ENCODE results near the gene PEX16. TPM values are rescaled to one million over a fixed set of nuclear protein-coding genes. Genes with fewer than 3 reads are reported as not detected.

PEX16 gene
- total RNA-seq, 1 experiment from 2014 or later = 33.2 TPM

- peak overlapping the region; percentile 84 for H3K9ac ChIP-seq (ENCODE audit: low read length)
- H3K9me2 ChIP-seq (ENCODE audit: insufficient read depth) = no peaks in the 10 kb centered on the region
- peaks cover 0 to 18% of the 10 kb centered on the region in 2 experiments for H3K36me3 ChIP-seq (ENCODE audit: control insufficient read depth in 1 of 2, insufficient read depth in 2 of 2, low read length in 2 of 2)
- peaks cover 17 to 30% of the 10 kb centered on the region in 2 experiments for H3K4me1 ChIP-seq (ENCODE audit: control insufficient read depth in 1 of 2, insufficient read depth in 2 of 2, low read length in 2 of 2)
- ATAC-seq = peak; percentile 55
- no peak for DNase-seq (ENCODE audit: low read depth, low spot score)
- CTCF ChIA-PET = no interaction called here
- POLR2A ChIA-PET = no interaction called here
- H3K4me3 ChIP-seq (replicated peaks in 1 of 2; ENCODE audit: low read depth in 1 of 2, low read length in 2 of 2) = peak overlapping the region; percentile 66 to 91
- H3K9me3 ChIP-seq (ENCODE audit: control insufficient read depth in 1 of 2, insufficient read depth in 1 of 2, low read depth in 1 of 2, low read length in 2 of 2) = no peaks in the 10 kb centered on the region
- peak overlapping the region; percentile 95 for H3K4me2 ChIP-seq (ENCODE audit: low read length)
- no peaks in the 10 kb centered on the region for H4K20me1 ChIP-seq (ENCODE audit: insufficient read depth)
- peak overlapping the region; percentile 88 for H3K27ac ChIP-seq (ENCODE audit: low read depth, low read length)
- H2AFZ ChIP-seq (ENCODE audit: low read depth, low read length, poor library complexity, severe bottlenecking) = peak overlapping the region; percentile 41
- RAD21 ChIA-PET (ENCODE audit: low non-redundant PET in 1 of 2, low total read pairs in 2 of 2, uncharacterized antibody in 2 of 2, unreplicated experiment in 2 of 2) = interaction anchor here in 1 of 2 experiments (0.6 kb wide), 1 partner anchor 43 kb away, joined by 3 read pairs; no protein-coding TSS in a partner anchor
- BruUV-seq (replicated peaks) = no TSS peak
- intact Hi-C loops (cut with micrococcal nuclease) = no loop called here
- H3K27me3 ChIP-seq (ENCODE audit: insufficient read depth, low read length) = no peaks in the 10 kb centered on the region
- H3K79me2 ChIP-seq (ENCODE audit: insufficient read depth, low read length) = peaks cover 22% of the 10 kb centered on the region
- peak; percentile 96 for TF ChIP-seq TCF7L2 (IDR thresholded peaks at IDR 0.05; ENCODE audit: borderline replicate concordance, extremely low read depth, insufficient read depth, insufficient read length)
- TF ChIP-seq POLR2AphosphoS5 (IDR thresholded peaks at IDR 0.05; ENCODE audit: low read depth, low read length) = no peak
- peak; percentile 78 for TF ChIP-seq MAX (IDR thresholded peaks at IDR 0.05)
Observed at GRCh38 chr11:45921561-45922424, 4.1 kb upstream of the PEX16 start.

- Histone ChIP-seq H3K27ac (ENCODE audit: low read depth, low read length) (peak overlapping the region; percentile 88; the same call in 1 of the 2 replicates), H4K20me1 (ENCODE audit: insufficient read depth) (no peaks in the 10 kb centered on the region), H3K9ac (ENCODE audit: low read length) (no peak overlapping the region), H3K27me3 (ENCODE audit: insufficient read depth, low read length) (no peaks in the 10 kb centered on the region), H2AFZ (ENCODE audit: low read depth, low read length, poor library complexity, severe bottlenecking) (no peak overlapping the region), H3K79me2 (ENCODE audit: insufficient read depth, low read length) (peaks cover 27% of the 10 kb centered on the region), H3K4me1 (ENCODE audit: control insufficient read depth in 1 of 2, insufficient read depth in 2 of 2, low read length in 2 of 2) (peaks cover 17 to 31% of the 10 kb centered on the region in 2 experiments), H3K4me2 (ENCODE audit: low read length) (0 out of 2 replicates have a peak overlapping the region, but pooled peaks have one; percentile 95), H3K36me3 (ENCODE audit: control insufficient read depth in 1 of 2, insufficient read depth in 2 of 2, low read length in 2 of 2) (peaks cover 0 to 13% of the 10 kb centered on the region in 2 experiments; a peak in 3 of 4 replicates), H3K9me3 (ENCODE audit: control insufficient read depth in 1 of 2, insufficient read depth in 1 of 2, low read depth in 1 of 2, low read length in 2 of 2) (no peaks in the 10 kb centered on the region), H3K9me2 (ENCODE audit: insufficient read depth) (no peaks in the 10 kb centered on the region), H3K4me3 (replicated peaks in 1 of 2; ENCODE audit: low read depth in 1 of 2, low read length in 2 of 2) (no peak overlapping the region)
- no peak for ATAC-seq
- BruUV-seq (replicated peaks) = no TSS peak
- TF ChIP-seq, protein P1, sequence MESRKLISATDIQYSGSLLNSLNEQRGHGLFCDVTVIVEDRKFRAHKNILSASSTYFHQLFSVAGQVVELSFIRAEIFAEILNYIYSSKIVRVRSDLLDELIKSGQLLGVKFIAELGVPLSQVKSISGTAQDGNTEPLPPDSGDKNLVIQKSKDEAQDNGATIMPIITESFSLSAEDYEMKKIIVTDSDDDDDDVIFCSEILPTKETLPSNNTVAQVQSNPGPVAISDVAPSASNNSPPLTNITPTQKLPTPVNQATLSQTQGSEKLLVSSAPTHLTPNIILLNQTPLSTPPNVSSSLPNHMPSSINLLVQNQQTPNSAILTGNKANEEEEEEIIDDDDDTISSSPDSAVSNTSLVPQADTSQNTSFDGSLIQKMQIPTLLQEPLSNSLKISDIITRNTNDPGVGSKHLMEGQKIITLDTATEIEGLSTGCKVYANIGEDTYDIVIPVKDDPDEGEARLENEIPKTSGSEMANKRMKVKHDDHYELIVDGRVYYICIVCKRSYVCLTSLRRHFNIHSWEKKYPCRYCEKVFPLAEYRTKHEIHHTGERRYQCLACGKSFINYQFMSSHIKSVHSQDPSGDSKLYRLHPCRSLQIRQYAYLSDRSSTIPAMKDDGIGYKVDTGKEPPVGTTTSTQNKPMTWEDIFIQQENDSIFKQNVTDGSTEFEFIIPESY (IDR thresholded peaks at IDR 0.05; ENCODE audit: extremely low read depth, insufficient replicate concordance, low read length) = no peak
- TF ChIP-seq, protein P2, sequence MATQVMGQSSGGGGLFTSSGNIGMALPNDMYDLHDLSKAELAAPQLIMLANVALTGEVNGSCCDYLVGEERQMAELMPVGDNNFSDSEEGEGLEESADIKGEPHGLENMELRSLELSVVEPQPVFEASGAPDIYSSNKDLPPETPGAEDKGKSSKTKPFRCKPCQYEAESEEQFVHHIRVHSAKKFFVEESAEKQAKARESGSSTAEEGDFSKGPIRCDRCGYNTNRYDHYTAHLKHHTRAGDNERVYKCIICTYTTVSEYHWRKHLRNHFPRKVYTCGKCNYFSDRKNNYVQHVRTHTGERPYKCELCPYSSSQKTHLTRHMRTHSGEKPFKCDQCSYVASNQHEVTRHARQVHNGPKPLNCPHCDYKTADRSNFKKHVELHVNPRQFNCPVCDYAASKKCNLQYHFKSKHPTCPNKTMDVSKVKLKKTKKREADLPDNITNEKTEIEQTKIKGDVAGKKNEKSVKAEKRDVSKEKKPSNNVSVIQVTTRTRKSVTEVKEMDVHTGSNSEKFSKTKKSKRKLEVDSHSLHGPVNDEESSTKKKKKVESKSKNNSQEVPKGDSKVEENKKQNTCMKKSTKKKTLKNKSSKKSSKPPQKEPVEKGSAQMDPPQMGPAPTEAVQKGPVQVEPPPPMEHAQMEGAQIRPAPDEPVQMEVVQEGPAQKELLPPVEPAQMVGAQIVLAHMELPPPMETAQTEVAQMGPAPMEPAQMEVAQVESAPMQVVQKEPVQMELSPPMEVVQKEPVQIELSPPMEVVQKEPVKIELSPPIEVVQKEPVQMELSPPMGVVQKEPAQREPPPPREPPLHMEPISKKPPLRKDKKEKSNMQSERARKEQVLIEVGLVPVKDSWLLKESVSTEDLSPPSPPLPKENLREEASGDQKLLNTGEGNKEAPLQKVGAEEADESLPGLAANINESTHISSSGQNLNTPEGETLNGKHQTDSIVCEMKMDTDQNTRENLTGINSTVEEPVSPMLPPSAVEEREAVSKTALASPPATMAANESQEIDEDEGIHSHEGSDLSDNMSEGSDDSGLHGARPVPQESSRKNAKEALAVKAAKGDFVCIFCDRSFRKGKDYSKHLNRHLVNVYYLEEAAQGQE (IDR thresholded peaks at IDR 0.05; ENCODE audit: low read depth) = no peak
- TF ChIP-seq FOSL1 (IDR thresholded peaks at IDR 0.05; ENCODE audit: low read depth) (no peak), TCF7L2 (IDR thresholded peaks at IDR 0.05; ENCODE audit: borderline replicate concordance, extremely low read depth, insufficient read depth, insufficient read length) (no peak), SIN3A (IDR thresholded peaks at IDR 0.05; ENCODE audit: low read depth) (no peak), ZFX (IDR thresholded peaks at IDR 0.05) (no peak), EZH2 (IDR thresholded peaks at IDR 0.05) (no peak), RAD21 (IDR thresholded peaks at IDR 0.05; ENCODE audit: low read depth) (no peak)
- ChIA-PET POLR2A (no interaction called here), CTCF (no interaction called here), RAD21 (ENCODE audit: low non-redundant PET in 1 of 2, low total read pairs in 2 of 2, uncharacterized antibody in 2 of 2, unreplicated experiment in 2 of 2) (no interaction called here)
- DNase-seq (ENCODE audit: low read depth, low spot score) = no peak
- intact Hi-C loops (cut with micrococcal nuclease) = no loop called here
Observed at GRCh38 chr11:45920531-45921477, 3.1 kb upstream of the PEX16 start.
